Heart left ventricle (tissue), 13 donors: Measurements from ENCODE around the gene PARD3B.

Source experiments
- POLR2A ChIP-seq, 2 donors: fragments of 450-650 bp; IDR thresholded peaks; one replicate each; pipeline ENCODE4 v1.6.1; 2017; ENCODE audit warnings: antibody characterized with exemption in 2 of 2, mild to moderate bottlenecking in 2 of 2, moderate library complexity in 2 of 2
- TF ChIP-seq, protein P1 (sequence below), 12 donors: fragments of 200-600 bp; sonication (generic) in 4 of 12; IDR thresholded peaks; one replicate each; pipeline versions ENCODE4 v1.5.0 to v1.8.0; 2018 to 2022; ENCODE audit warnings: antibody characterized with exemption in 12 of 12, mild to moderate bottlenecking in 5 of 12
- donor health status: ischemic (EF 13 %, LVEDD 7.1; RV severe dilation, severe dysfunction).
- donor health status: DM: no; HTN: yes; CAD: no.
- donor health status: DM: no; HTN: no; CAD: no.
- donor health status: ischemic (EF 25% LVEDD 6.9; RV normal size, moderate dysfunction).
- donor health status: ischemic (EF 25% LVEDD 5.7; RV mildly dilated, moderate dysfunction).
- donor health status: ischemic (EF 35%, LVEDD 5.7; RV mildly dilated, moderate dysfunction).
- donor health status: nonischemic (EF 11% LVEDD 7.7; RV severe dilation, severe dysfunction).
- donor health status: DM: yes; HTN: yes; CAD: no.
- donor health status: PGD.
- donor health status: ischemic (EF 29% LVEDD 5.4; RV normal size, mild dysfunction).
- donor health status: nonischemic (EF 23%, LVEDD 6.1; RV moderate dilation, normal function).

- TF ChIP-seq, protein P1, sequence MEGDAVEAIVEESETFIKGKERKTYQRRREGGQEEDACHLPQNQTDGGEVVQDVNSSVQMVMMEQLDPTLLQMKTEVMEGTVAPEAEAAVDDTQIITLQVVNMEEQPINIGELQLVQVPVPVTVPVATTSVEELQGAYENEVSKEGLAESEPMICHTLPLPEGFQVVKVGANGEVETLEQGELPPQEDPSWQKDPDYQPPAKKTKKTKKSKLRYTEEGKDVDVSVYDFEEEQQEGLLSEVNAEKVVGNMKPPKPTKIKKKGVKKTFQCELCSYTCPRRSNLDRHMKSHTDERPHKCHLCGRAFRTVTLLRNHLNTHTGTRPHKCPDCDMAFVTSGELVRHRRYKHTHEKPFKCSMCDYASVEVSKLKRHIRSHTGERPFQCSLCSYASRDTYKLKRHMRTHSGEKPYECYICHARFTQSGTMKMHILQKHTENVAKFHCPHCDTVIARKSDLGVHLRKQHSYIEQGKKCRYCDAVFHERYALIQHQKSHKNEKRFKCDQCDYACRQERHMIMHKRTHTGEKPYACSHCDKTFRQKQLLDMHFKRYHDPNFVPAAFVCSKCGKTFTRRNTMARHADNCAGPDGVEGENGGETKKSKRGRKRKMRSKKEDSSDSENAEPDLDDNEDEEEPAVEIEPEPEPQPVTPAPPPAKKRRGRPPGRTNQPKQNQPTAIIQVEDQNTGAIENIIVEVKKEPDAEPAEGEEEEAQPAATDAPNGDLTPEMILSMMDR (IDR thresholded peaks at IDR 0.05) = no peak
- TF ChIP-seq POLR2A (IDR thresholded peaks at IDR 0.05) = no peak
These were observed 47.0 kb upstream of the PARD3B start for GRCh38 chr2:204498291-204498690.
